ENCODE results near the gene KCNJ1.

KCNJ1 gene

GRCh38 chr11:128882451-128882850 is 15.4 kb upstream of the KCNJ1 start:
- no peak for DNase-seq (ENCODE audit: low read depth, low spot score)

DNA sequence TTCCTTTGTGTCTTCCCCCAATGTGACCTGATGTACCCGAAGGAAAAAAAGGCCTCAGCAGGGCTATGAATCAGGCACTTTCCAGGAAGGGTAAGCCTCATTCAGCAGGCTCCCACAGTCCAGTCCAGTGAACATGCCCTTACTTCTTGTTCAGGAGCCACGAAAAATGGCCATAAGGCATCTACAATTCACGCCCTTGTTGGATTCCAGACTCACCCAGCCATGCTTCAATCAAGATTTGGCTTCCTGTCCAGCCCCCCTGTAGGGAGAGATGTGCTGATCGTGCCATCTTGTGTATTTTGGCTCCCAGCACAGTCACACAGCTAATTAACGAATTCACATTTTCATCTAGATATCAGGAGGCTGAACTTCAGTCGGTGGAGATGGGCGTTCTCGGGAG is 14.1 kb upstream of the KCNJ1 start:
- DNase-seq (ENCODE audit: low read depth, low spot score), result no peak

DNA sequence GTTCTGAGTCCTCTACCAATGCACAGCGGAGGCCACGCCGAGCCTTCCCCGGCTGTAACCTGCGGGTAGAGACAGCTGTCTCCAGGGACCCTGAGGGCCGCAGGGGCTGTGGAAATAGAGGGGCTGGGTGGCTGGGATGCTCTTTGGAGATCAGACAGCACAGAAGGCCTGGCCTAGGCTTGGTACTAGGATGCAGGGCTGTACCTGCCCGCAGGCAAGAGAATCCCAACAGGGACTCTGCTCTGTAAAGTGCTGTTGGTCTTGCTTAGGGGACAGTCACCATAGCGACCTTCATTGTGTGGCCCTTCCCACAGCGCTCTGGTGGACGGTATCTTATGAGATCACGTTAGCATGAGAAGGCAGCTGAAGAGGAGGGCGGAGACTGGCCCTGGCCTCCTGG is 12.7 kb upstream of the KCNJ1 start:
- peak; percentile 82 for DNase-seq (ENCODE audit: low read depth, low spot score)

DNA sequence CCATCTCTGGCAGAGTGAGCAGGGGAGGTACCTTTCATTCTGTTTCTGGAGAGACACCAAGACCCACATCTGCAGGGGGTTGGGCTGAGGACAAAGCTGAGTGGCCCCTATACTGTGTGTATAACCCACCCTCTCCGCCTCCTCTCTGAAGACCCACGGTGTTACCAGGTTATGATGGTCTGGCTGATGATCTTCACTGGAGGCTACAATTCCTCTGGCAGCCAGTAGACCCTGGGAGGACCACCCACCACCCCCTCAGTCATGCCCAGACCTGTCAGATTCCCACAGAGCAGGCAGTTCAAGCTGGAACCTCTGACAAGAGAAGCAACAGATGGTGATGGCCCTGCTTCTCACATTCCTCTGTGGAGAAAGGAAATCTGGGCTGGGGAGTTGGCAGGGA is 11.4 kb upstream of the KCNJ1 start:
- no peak for DNase-seq (ENCODE audit: low read depth, low spot score)

DNA sequence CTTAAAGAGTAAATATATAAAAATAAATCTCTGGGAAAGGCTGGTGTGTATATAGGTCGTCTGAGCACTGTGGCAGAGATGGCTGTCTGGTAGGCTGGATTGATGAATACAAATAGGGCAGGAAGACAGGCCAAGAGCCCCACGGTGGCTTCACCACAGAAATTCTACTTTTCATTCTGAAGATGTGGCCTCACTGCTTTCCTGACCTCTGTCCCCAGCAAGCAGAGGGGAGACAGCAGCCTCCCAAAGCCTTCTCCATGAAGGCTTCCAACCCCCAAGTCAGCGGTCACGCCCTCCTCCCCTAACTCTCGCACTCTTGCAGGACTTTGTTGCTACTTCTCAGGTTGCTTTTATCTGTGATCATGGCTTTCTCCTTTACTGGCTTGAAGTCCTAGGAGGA is 10.6 kb upstream of the KCNJ1 start:
- DNase-seq (ENCODE audit: low read depth, low spot score), result no peak

- DNase-seq (ENCODE audit: low read depth, low spot score), result no peak
Measured at GRCh38 chr11:128876133-128876650, 9.1 kb upstream of the KCNJ1 start.

- DNase-seq (ENCODE audit: low read depth, low spot score), result no peak
Measured at GRCh38 chr11:128874427-128874826, 7.3 kb upstream of the KCNJ1 start.

DNA sequence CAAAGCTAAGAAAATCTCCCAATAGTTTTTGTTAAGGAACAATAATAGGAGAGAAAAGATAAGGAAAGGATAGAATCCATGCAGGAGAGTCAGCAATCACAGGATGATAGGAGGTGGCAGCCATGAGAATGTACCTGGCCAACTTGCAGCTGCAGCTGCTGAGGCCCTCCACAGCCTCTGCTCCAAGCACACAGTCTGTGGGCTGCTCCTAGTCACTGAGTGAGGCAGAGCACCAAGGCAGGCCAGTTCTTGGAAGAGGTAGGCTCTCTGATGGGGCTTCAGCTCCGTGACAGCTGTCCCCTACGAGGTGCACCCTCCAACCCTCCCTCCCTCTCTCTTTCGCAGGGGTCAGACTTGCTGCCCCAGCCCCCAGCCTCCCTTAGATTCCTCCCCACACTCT is 5.5 kb upstream of the KCNJ1 start:
- no peak for DNase-seq (ENCODE audit: low read depth, low spot score)

DNA sequence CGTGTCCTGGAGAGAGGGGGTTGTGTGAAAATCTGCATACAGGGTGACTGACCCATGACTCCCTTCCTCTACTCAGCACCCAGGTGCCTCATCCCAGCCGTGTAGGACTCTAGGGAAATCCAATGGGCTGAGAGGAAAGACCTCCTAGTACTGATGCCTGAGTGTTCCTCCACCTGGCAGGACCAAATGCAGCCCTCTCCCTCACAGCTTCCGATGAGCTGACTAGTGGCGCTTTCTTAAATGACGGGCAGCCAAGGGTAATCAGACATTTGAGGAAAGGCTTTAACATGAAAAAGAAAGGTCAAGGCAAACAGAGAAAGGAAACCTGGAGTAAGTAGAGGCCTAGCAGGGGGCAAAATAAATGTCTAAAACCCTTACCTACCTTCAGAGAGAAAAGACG is 5.0 kb upstream of the KCNJ1 start:
- DNase-seq (ENCODE audit: low read depth, low spot score), result no peak

- DNase-seq (ENCODE audit: low read depth, low spot score), result no peak
Measured at GRCh38 chr11:128871168-128871610, 4.1 kb upstream of the KCNJ1 start.

- no peak for DNase-seq (ENCODE audit: low read depth, low spot score)
Measured at GRCh38 chr11:128868841-128869671, 2.0 kb upstream of the KCNJ1 start.

DNA sequence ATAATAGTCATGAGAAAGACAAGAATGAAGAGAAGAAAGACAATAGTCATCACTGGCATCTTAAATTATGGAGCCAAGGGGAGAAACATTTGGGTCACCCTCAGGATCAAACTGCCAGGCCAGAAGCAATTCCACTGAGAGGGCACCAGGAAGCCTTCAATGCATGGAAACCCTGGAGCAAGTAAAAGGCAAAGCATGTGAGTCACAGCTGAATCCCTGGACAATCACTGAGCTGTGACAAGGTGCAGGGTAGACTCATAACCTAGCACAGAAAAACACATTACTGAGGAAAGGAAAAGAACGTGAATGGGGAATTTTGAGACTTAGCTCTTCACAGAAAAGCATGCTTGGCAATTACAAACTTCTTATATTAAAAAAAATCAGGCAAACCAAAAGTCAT is 1.6 kb downstream of the KCNJ1 start:
- DNase-seq (ENCODE audit: low read depth, low spot score), result no peak

GRCh38 chr11:128862908-128863660 is 4.0 kb downstream of the KCNJ1 start:
- no peak for DNase-seq (ENCODE audit: low read depth, low spot score)

GRCh38 chr11:128862406-128862805 is 4.7 kb downstream of the KCNJ1 start:
- no peak for DNase-seq (ENCODE audit: low read depth, low spot score)

DNA sequence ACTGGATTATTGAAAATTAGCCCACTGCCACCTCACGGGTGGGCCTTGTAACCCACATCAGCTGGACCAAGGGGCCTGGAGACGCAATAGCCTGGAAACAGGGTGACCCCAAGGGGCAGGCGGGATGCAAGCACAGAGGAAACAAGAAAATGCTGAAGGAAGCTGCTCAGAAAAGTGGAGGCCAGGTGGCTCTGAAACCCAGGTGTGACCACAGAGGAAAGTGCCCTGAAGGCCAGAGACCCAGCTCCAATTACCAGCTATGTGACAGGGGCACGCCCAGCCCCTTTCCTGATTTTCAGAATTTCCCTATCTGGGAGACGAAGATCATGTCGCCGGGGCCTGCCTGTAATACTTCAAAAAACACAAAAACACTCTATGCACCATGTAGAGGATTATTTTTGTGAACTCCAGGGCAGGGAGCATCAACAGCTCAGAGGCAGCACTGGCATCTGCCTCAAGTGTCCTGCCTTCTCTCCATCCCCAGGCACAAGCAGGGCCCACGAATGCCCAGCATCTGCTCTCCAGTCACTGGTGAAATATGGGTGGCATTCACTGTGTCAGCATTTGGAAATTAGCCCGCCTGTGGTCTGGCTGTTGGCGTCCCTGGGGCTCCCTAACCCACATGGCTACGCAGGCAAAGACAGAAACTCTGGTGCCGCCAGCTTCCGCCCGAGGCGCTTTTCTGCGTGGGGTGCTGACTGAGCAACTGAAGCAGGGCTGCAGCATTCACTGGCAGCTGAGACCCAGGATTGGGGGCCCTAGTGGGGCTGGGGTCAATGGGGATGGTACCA is 6.3 kb downstream of the KCNJ1 start:
- DNase-seq (ENCODE audit: low read depth, low spot score), result no peak

DNA sequence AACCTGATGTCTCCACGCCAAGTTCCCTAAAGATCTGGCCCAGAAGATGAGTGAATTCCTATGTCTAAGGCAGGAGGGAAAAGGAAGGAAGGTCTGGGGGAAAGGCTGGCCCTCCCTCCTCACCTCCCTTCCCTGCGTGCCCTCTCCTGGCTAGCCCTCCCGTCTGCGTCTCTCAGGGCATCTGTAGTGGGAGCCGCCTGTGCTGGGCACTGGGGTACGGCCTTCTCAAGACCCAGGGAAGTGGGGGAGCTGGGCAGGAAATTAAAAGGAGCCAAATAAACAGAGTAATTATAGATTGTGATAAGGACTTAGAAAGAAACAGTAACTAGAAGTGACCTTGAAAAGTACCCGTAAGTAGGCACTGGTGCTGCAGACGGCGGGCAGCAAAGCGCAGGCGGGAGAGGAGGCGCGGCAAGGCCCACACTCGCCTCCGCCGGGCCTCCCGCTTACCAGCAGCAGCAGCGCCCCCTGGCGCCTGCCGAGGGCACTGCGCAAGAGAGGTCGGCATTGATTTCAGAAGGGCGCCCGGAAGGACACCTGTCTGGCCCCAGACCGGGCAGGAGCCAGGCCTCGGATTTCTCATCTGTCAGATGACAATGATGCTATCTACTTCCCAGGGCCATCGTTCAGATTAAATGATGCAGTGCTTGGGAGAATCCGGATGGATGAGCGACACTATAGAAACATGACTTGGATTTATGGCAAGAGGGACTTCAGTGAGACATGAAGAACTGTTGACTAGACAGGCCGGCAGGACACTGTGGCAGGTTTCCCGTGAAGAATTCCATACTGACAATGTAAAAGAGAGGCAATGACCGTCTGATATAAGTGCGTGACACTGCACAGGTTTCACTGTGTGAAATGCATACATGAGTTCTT is 7.3 kb downstream of the KCNJ1 start:
- peak; percentile 92 for DNase-seq (ENCODE audit: low read depth, low spot score)

GRCh38 chr11:128857341-128857740 is 9.8 kb downstream of the KCNJ1 start:
- DNase-seq (ENCODE audit: low read depth, low spot score), result no peak

DNA sequence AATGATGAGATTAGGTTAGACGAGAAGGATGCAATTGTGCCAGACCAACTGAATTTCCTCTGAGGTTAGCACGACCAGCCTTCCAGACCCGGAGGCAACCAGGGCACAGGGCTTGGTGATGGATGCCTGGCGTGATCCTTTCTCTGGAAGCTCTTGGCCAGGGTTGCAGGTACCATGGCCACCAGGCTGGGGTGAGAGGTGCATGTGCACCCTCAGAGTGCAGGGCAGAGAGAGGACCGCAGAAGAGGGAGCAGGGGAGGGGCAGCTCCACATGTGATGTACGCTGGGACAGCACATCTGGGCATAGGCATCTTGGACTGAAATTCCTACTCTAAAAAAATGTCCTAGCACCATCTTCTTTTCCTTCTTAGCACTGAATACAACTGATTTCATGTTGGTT is 10.9 kb downstream of the KCNJ1 start:
- DNase-seq (ENCODE audit: low read depth, low spot score), result no peak

DNA sequence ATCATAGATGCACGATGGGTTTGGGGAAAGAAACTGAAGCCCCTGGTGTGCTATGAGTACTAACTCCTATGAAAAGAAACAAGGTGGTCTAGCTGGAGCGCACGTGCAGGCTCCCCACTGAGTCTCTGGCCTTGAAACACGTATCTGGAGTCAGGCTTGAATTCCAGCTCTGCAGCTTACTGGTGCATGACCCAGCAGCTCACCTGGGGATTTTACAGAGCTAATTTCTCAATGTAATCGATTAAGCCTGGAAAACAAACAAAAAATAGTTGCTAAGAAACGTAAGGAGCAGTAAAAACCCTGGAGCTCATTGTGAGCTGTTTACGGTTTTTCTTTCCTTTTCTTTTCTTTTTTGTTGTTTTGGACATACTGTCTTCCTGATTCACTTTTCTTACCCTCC is 12.3 kb downstream of the KCNJ1 start:
- DNase-seq (ENCODE audit: low read depth, low spot score), result no peak

GRCh38 chr11:128853559-128853958 is 13.5 kb downstream of the KCNJ1 start:
- DNase-seq (ENCODE audit: low read depth, low spot score), result no peak

Measured in ELF-1 (cell line).